Endothelial cell of umbilical vein (primary cell): Measurements from ENCODE around the gene RTN4. TPM values are rescaled to one million over a fixed set of nuclear protein-coding genes. Genes with fewer than 3 reads are reported as not detected.

Source experiments
- BruUV-seq: library from RNA; stranded (reverse); fragments of 400-500 nt; replicated peaks from 2 replicates; lab custom pipeline; 2021; lab: Mats Ljungman, UMichigan
- CTCF ChIA-PET: fragments of 300-600, 350-600 bp; sonication (Branson Sonifier 250); formaldehyde crosslinking; loops from one replicate; lab custom pipeline; 2021; ENCODE audit warnings: antibody characterized with exemption, inconsistent platforms; lab: Charles Lee
- POLR2A ChIA-PET: fragments of 300-600, 350-600 bp; sonication (Branson Sonifier 250); formaldehyde crosslinking; loops from one replicate; lab custom pipeline; 2021; ENCODE audit warnings: antibody characterized with exemption, inconsistent platforms; lab: Charles Lee
- DNase-seq: peaks from one replicate; pipeline ENCODE4 v3.0.0-alpha.2; 2011; ENCODE audit warnings: low read depth, low spot score
- FAIRE-seq: peaks from 2 replicates; lab custom pipeline; 2011; peaks lifted over from hg19 to GRCh38; lab: Jason Lieb, UNC
- H2AFZ ChIP-seq: 2 replicates; pipeline ENCODE4 v1.6.0; 2012; ENCODE audit warnings: low read depth, low read length, control low read depth, inconsistent platforms
- H3K27ac ChIP-seq: 2 replicates; pipeline ENCODE4 v1.5.1; 2011; ENCODE audit warnings: low read depth, mild to moderate bottlenecking, control low read depth, low read length, moderate library complexity; ENCODE audit not compliant: insufficient read depth
- H3K27me3 ChIP-seq, 2 experiments: 2 replicates each; pipeline versions ENCODE4 v1.6.0 to v1.6.1; 2011; ENCODE audit warnings: low read length in 2 of 2, mixed read lengths in 1 of 2; ENCODE audit not compliant: control insufficient read depth in 2 of 2, insufficient read depth in 2 of 2
- H3K36me3 ChIP-seq, 2 experiments: 2 replicates in 1 of 2; 3 replicates in 1 of 2; pipeline ENCODE4 v1.5.1; 2011; ENCODE audit warnings: low read length in 2 of 2, mild to moderate bottlenecking in 1 of 2, moderate library complexity in 1 of 2; ENCODE audit not compliant: control insufficient read depth in 2 of 2, insufficient read depth in 2 of 2; ENCODE audit errors: extremely low read depth in 1 of 2
- H3K4me1 ChIP-seq: 3 replicates; pipeline ENCODE4 v1.5.1; 2011; ENCODE audit warnings: mild to moderate bottlenecking, low read length; ENCODE audit not compliant: control insufficient read depth, insufficient read depth; ENCODE audit errors: extremely low read depth
- H3K4me2 ChIP-seq: 2 replicates; pipeline ENCODE4 v1.6.1; 2011; ENCODE audit warnings: low read length, control low read depth, mixed read lengths; ENCODE audit not compliant: insufficient read depth
- H3K4me3 ChIP-seq, 3 experiments: fragments of 200-600 bp in 1 of 3; sonication (generic), shearing (Covaris generic) in 1 of 3; replicated peaks in 1 of 3; 2 replicates each; pipeline ENCODE4 v1.5.1; 2011 to 2016; ENCODE audit warnings: control low read depth in 3 of 3, low read length in 3 of 3, mild to moderate bottlenecking in 2 of 3, inconsistent platforms in 1 of 3, low read depth in 1 of 3, moderate library complexity in 1 of 3; ENCODE audit not compliant: insufficient read depth in 1 of 3
- H3K79me2 ChIP-seq: 2 replicates; pipeline ENCODE4 v1.6.0; 2012; ENCODE audit warnings: low read length, inconsistent platforms; ENCODE audit not compliant: control insufficient read depth, insufficient read depth
- H3K9ac ChIP-seq: replicated peaks from 2 replicates; pipeline ENCODE3; 2011; ENCODE audit warnings: low read length, control low read depth; ENCODE audit not compliant: insufficient read depth; ENCODE audit errors: extremely low read depth
- H3K9me1 ChIP-seq: replicated peaks from 3 replicates; pipeline ENCODE4 v1.6.0; 2011; ENCODE audit warnings: mild to moderate bottlenecking, low read length; ENCODE audit not compliant: control insufficient read depth, insufficient read depth; ENCODE audit errors: extremely low read depth
- H3K9me3 ChIP-seq: replicated peaks from 2 replicates; pipeline ENCODE4 v1.5.1; 2012; ENCODE audit warnings: low read length, inconsistent platforms; ENCODE audit not compliant: control insufficient read depth, insufficient read depth
- H4K20me1 ChIP-seq: replicated peaks from 2 replicates; pipeline ENCODE3; 2011; ENCODE audit warnings: mild to moderate bottlenecking, low read length; ENCODE audit not compliant: control insufficient read depth, insufficient read depth; ENCODE audit errors: extremely low read depth
- CTCF ChIP-seq, 2 donors: IDR thresholded peaks; 1 replicate in 1 of 2; 2 replicates in 1 of 2; pipeline ENCODE4 v1.5.1; 2011; ENCODE audit warnings: low read length in 2 of 2, mild to moderate bottlenecking in 2 of 2, moderate library complexity in 2 of 2, control low read depth in 1 of 2, inconsistent platforms in 1 of 2, low read depth in 1 of 2; ENCODE audit not compliant: insufficient read depth in 1 of 2; ENCODE audit errors: extremely low read depth in 1 of 2
- EZH2 ChIP-seq: IDR thresholded peaks from 2 replicates; pipeline ENCODE4 v1.6.1; 2012; ENCODE audit warnings: borderline replicate concordance, low read depth, mild to moderate bottlenecking, moderate library complexity, low read length, inconsistent platforms; ENCODE audit not compliant: severe bottlenecking
- FOS ChIP-seq: IDR thresholded peaks from 2 replicates; pipeline ENCODE4 v1.6.1; 2011; ENCODE audit warnings: mild to moderate bottlenecking, low read length, moderate library complexity, borderline replicate concordance; ENCODE audit not compliant: insufficient read depth
- GATA2 ChIP-seq: IDR thresholded peaks from 2 replicates; pipeline ENCODE4 v1.7.0; 2011; ENCODE audit warnings: low read depth, mild to moderate bottlenecking, moderate library complexity, mixed read lengths, low read length; ENCODE audit not compliant: insufficient read length, insufficient read depth
- JUN ChIP-seq: IDR thresholded peaks from 2 replicates; pipeline ENCODE4 v1.6.1; 2011; ENCODE audit warnings: borderline replicate concordance, low read depth; ENCODE audit not compliant: insufficient read length, insufficient read depth
- MAX ChIP-seq: IDR thresholded peaks from 2 replicates; pipeline ENCODE4 v1.6.1; 2011; ENCODE audit not compliant: insufficient read depth, insufficient read length
- MYC ChIP-seq: IDR thresholded peaks from one replicate; pipeline ENCODE4 v1.6.1; 2011; ENCODE audit warnings: mild to moderate bottlenecking, low read depth, low read length
- POLR2A ChIP-seq: IDR thresholded peaks from 2 replicates; pipeline ENCODE4 v1.6.1; 2012; ENCODE audit warnings: low read depth, mild to moderate bottlenecking, control low read depth, low read length
- POLR2AphosphoS5 ChIP-seq: IDR thresholded peaks from 2 replicates; pipeline ENCODE4 v1.6.1; 2012; ENCODE audit warnings: low read depth, mild to moderate bottlenecking, control low read depth, low read length, moderate library complexity; ENCODE audit not compliant: insufficient read depth
- dilution Hi-C: fragments of 300-500 bp; cut with MboI; formaldehyde crosslinking; loops from one replicate; pipeline ENCODE4 v1.15.0; 2019; ENCODE audit warnings: low sequenced_read_pairs; ENCODE audit not compliant: extremely low pct_ligation_motif_present
- intact Hi-C: fragments of 100-400 bp; cut with micrococcal nuclease; formaldehyde crosslinking; loops from one replicate; pipeline ENCODE4 v1.10.0; 2022
- polyA plus RNA-seq, 4 experiments: library from polyadenylated mRNA; depleted of rRNA in 3 of 4; stranded (reverse) in 3 of 4; unstranded in 1 of 4; fragments of >200 nt; gene quantifications; 2 replicates each; pipeline versions ENCODE4 v1.2.1 to v1.2.3, GENCODE V29; 2011 to 2012; ENCODE audit warnings: missing spikeins in 1 of 4
- total RNA-seq: library from RNA; stranded (reverse); gene quantifications from 2 replicates; pipeline ENCODE4 v1.2.3, GENCODE V29; 2021

The RTN4 gene
- total and polyA plus RNA-seq, 2 donors (not counting 3 experiments of a cell fraction or from before 2014, with no cell fraction given), result 253 to 486 TPM

DNA sequence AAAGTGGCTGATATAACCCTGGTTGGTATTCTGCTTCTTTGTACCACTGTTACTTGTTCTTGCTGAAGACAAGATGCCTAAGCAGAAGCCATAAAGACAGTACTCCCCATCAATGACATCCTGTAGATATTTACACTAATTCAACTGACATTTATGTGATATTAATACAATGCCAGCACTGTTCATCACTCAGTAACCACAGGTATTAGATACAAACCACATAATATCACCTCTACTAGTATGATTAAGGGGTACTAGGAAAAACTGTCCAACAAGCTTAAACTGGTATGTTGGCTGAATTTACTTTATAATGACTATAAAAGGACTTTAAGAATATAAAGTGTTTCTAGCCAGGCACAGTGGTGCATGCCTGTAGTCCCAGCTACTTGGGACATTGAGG is 65.8 kb downstream of the RTN4 start:
- ChIA-PET POLR2A (no interaction called here), CTCF (interaction anchor here (1.4 kb wide), 2 partner anchors 31 to 84 kb away, joined by 3 read pairs; no protein-coding TSS in a partner anchor)
- Histone ChIP-seq H3K9me3 (no peaks in the 10 kb centered on the region), H3K79me2 (peaks cover 99% of the 10 kb centered on the region), H2AFZ (no peak overlapping the region), H3K27me3 (no peaks in the 10 kb centered on the region), H3K9me1 (no peaks in the 10 kb centered on the region), H3K36me3 (peaks cover 3 to 15% of the 10 kb centered on the region in 2 experiments), H3K4me3 (no peak overlapping the region), H3K4me2 (peak overlapping the region; percentile 35), H3K9ac (no peak overlapping the region), H3K27ac (no peak overlapping the region), H3K4me1 (peaks cover 22% of the 10 kb centered on the region), H4K20me1 (peaks cover 19% of the 10 kb centered on the region)
- FAIRE-seq, result no peak
- intact Hi-C loops, result no loop called here
- no TSS peak for BruUV-seq
- dilution Hi-C loops, result no loop called here
- TF ChIP-seq MAX (no peak), GATA2 (no peak), POLR2A (no peak), FOS (no peak), JUN (no peak), EZH2 (no peak), MYC (no peak), CTCF (IDR thresholded peaks at IDR 0.05; ENCODE audit: extremely low read depth in 1 of 2, insufficient read depth in 1 of 2, low read depth in 1 of 2, low read length in 2 of 2) (no peak), POLR2AphosphoS5 (no peak)
- DNase-seq, result no peak
